Natural killer cell treated with Interleukin-12 subunit alpha and Interleukin-12 subunit beta and Interleukin-15 and Interleukin-18, amount 100 ng/mL, for 72 hours (primary cell): ENCODE data around the gene CTNNB1. TPM values are rescaled to one million over a fixed set of nuclear protein-coding genes. Genes with fewer than 3 reads are reported as not detected.

Experiments used
- ATAC-seq, 2 donors: fragments of 150-1000 bp; cut with Tn5 transposase in 1 of 2; sonication (Bioruptor Pico), chemical (Tn5 transposase) in 1 of 2; 2 replicates each; pipeline ENCODE4 v1.10.0; 2021
- DNase-seq: peaks from one replicate; pipeline ENCODE4 v3.0.0; 2022; ENCODE audit warnings: low spot score
- H3K27ac Mint-ChIP-seq, 2 donors: 1 replicate in 1 of 2; 2 replicates in 1 of 2; pipeline ENCODE4 v1.8.0; 2022; ENCODE audit warnings: mixed read lengths in 2 of 2, mild to moderate bottlenecking in 1 of 2, moderate library complexity in 1 of 2
- H3K27me3 Mint-ChIP-seq, 2 donors: 1 replicate in 1 of 2; 2 replicates in 1 of 2; pipeline ENCODE4 v1.8.0; 2022; ENCODE audit warnings: mixed read lengths in 2 of 2
- H3K36me3 Mint-ChIP-seq: one replicate; pipeline ENCODE4 v1.8.0; 2022; ENCODE audit warnings: mixed read lengths
- H3K4me1 Mint-ChIP-seq, 2 donors: 1 replicate in 1 of 2; 2 replicates in 1 of 2; pipeline ENCODE4 v1.8.0; 2022; ENCODE audit warnings: low read depth in 2 of 2, mixed read lengths in 2 of 2, mild to moderate bottlenecking in 1 of 2
- H3K4me3 Mint-ChIP-seq: one replicate; pipeline ENCODE4 v1.8.0; 2022; ENCODE audit warnings: mixed read lengths
- H3K9me3 Mint-ChIP-seq: 2 replicates; pipeline ENCODE4 v1.8.0; 2022; ENCODE audit warnings: mixed read lengths
- total RNA-seq, 2 donors: library from RNA; stranded (reverse); gene quantifications; one replicate each; pipeline ENCODE4 v1.2.3, GENCODE V29; 2022

The CTNNB1 gene
- total RNA-seq, 2 donors from 2014 or later, result 140 to 155 TPM

DNA sequence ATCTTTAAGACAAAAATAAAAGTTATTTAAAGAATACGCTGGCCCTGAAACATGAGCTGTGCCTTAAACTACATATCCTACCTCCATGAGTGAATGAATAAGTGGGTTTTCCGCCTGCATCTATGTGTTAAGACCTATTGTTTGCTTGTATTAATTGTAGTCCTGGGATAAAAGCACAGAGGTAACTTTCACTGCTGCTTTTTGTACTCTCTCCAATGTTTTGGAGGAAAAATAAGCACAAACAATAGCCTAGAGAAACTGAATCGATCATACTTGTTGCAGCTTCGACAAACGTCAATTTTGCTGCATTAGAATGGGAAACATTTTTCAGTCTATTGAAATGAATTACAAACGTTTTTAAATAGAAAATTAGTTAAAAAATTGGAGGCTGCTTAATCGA is 1.3 kb upstream of the CTNNB1 start:
- peak overlapping the region; percentile 69 to 76 for H3K27ac Mint-ChIP-seq
- H3K9me3 Mint-ChIP-seq, result no peaks in the 10 kb centered on the region
- H3K4me1 Mint-ChIP-seq, result peaks cover 30 to 31% of the 10 kb centered on the region in 2 donors
- no peak for ATAC-seq
- H3K4me3 Mint-ChIP-seq, result peak overlapping the region; percentile 93
- no peak for DNase-seq
- H3K27me3 Mint-ChIP-seq, result peaks cover 9 to 10% of the 10 kb centered on the region in 2 donors
- H3K36me3 Mint-ChIP-seq, result peaks cover 5% of the 10 kb centered on the region

DNA sequence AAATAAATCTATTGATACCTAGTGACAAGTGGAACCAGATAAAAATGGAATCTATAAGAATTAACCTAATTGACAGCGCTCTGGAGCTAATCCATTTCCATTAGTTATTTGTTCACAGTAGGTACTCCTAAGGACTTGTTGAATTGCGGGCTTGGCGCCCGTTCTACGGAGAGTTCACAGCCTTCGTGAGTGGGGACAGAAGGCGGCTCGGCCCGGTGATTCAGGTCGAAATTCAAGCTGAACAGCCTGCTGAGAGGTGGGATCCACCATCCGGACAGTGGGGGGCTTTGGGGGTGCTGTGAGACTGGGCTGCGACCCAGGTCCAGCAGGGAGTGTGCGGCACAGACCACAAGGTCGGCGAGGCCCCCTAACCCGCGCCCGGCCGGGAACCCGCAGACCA is 779 bp upstream of the CTNNB1 start:
- peaks cover 5% of the 10 kb centered on the region for H3K36me3 Mint-ChIP-seq
- H3K4me1 Mint-ChIP-seq, result peaks cover 32 to 36% of the 10 kb centered on the region in 2 donors
- peak overlapping the region; percentile 93 for H3K4me3 Mint-ChIP-seq
- no peaks in the 10 kb centered on the region for H3K9me3 Mint-ChIP-seq
- DNase-seq, result no peak
- H3K27ac Mint-ChIP-seq, result peak overlapping the region; percentile 69 to 76
- no peak for ATAC-seq
- peaks cover 9 to 10% of the 10 kb centered on the region in 2 donors for H3K27me3 Mint-ChIP-seq

DNA sequence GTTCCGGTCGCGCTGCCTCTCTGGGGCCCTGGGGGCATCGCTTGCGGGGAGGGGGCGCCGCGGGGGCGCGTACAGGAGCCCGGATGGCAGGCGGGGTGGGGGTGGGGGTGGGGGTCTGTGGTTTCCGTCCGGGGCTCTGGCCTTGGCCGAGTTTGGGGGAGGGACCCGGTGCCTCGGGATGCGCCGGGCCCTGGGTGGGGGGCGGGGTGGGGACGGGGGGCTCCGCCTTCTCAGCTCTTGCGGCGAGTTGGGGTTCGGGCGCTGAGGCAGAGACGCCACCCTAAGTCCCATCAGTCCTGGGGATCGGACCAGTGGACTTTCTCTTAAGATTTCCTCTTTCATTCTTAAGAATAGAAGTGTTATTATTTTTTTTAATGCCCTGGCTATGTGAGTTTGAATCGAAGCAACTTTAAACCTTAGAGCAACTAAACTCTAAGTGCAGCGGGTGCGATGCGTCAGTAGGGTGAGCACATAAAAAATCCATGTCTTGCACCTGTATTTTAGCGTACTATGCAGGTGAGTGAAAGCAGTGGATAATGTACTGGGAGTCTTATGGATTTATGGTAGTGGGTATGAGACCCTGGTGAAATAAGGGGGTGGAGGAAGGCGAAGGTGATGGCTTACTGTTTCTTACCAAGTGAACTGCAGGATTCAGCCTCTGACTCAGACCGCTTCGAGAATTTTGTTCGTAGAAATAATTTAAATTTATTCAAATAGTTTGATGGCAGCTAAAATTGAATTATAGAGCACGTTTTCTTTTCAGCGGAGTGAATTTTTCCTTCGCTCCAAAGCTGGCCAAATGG is 762 bp downstream of the CTNNB1 start:
- peak overlapping the region; percentile 89 to 93 for H3K27ac Mint-ChIP-seq
- H3K36me3 Mint-ChIP-seq, result peaks cover 5% of the 10 kb centered on the region
- H3K4me3 Mint-ChIP-seq, result peak overlapping the region; percentile 98
- H3K27me3 Mint-ChIP-seq, result peaks cover 0 to 6% of the 10 kb centered on the region in 2 donors
- H3K4me1 Mint-ChIP-seq, result peaks cover 37 to 50% of the 10 kb centered on the region in 2 donors
- no peaks in the 10 kb centered on the region for H3K9me3 Mint-ChIP-seq
- peak; percentile 15 to 31 for ATAC-seq
- DNase-seq, result no peak

DNA sequence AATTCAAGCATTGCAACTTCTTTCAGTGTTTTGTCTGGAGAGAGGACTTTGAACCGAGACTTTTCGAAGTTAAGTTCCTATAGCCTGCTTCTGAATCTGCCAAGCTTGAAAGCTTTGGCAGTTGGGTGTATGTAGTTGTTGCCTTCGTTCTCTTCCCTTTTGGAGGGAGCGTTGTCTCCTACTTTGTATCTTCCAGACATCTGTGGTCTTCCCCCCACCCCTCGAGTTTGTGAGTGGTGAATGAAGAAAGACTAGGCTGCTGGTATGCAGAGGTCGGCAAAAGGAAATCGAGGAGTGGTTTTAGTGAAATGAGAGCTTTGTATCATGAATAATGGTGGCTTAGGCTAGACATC is 1.3 kb downstream of the CTNNB1 start:
- Mint-ChIP-seq H3K4me1 (peaks cover 41 to 51% of the 10 kb centered on the region in 2 donors), H3K4me3 (peak overlapping the region; percentile 98), H3K36me3 (peaks cover 5% of the 10 kb centered on the region), H3K9me3 (no peaks in the 10 kb centered on the region), H3K27me3 (peaks cover 0 to 3% of the 10 kb centered on the region in 2 donors), H3K27ac (peak overlapping the region; percentile 89 to 93)
- DNase-seq, result no peak
- ATAC-seq, result no peak

DNA sequence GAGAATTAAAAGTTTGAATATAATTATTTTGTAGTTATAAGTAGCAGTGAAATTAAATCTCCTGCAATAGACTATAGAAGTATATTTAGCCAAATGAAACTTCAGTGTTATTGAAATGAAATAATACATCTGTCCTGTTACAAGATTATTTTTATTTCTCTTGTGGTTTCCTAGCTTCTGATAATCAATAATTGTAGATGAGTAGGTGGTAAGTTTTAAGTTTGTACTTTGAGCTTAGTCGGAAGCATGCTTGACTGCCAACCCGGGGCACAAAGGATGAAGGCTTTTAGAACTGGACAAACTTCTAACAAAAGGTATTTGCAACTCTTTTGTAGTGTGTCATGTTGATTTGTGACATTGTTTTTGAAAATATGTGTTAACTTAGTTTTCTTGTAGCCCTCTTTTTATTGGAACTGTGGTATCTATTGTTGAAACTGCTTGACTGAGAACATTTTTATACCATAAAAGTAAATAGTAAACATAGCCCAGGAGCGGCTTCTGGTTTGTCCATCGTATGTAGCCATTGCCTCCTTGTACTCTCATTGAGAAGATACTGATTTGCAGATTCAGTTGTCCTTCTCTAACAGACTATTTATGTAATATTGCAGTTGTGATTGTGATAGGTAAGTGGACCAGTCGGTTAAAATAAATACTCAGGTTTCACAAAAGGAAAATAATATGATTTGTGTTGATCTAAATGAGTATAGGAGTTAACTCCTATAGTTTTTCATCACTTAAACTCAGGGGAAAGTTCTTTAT is 2.9 kb downstream of the CTNNB1 start:
- H3K27me3 Mint-ChIP-seq, result no peaks in the 10 kb centered on the region
- DNase-seq (no peak), ATAC-seq (no peak)
- H3K4me3 Mint-ChIP-seq, result peak overlapping the region; percentile 98
- no peaks in the 10 kb centered on the region for H3K9me3 Mint-ChIP-seq
- peak overlapping the region; percentile 89 to 93 for H3K27ac Mint-ChIP-seq
- peaks cover 53 to 67% of the 10 kb centered on the region in 2 donors for H3K4me1 Mint-ChIP-seq
- peaks cover 5% of the 10 kb centered on the region for H3K36me3 Mint-ChIP-seq

DNA sequence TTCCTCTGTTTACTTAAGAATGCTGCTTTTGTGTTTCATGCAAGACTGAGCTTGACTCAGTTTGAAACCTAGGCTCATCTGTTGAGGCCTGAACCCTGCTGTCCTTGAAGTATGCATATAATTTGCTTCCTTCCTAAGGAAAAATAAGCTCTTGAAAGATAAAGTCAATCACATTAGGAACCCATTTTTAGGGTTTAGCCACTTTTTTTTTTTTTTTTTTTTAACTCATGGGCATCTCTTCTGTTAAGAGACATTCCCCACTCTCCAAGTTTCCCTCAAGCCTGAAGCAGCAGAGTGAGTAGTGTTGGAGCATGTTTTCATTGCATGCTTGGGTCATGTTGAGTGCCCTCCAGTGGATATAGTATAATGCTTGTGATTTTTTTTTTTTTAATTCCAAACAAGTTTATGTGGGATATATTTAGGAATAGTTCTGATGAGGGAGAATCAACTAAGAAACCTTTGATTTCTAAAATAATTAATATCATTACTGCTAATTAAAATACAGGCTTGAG is 3.6 kb downstream of the CTNNB1 start:
- peaks cover 60 to 73% of the 10 kb centered on the region in 2 donors for H3K4me1 Mint-ChIP-seq
- H3K27me3 Mint-ChIP-seq, result no peaks in the 10 kb centered on the region
- peak overlapping the region; percentile 98 for H3K4me3 Mint-ChIP-seq
- no peaks in the 10 kb centered on the region for H3K9me3 Mint-ChIP-seq
- peaks cover 5% of the 10 kb centered on the region for H3K36me3 Mint-ChIP-seq
- DNase-seq (no peak), ATAC-seq (no peak)
- H3K27ac Mint-ChIP-seq, result peak overlapping the region in 1 of 2 donors; percentile 89

DNA sequence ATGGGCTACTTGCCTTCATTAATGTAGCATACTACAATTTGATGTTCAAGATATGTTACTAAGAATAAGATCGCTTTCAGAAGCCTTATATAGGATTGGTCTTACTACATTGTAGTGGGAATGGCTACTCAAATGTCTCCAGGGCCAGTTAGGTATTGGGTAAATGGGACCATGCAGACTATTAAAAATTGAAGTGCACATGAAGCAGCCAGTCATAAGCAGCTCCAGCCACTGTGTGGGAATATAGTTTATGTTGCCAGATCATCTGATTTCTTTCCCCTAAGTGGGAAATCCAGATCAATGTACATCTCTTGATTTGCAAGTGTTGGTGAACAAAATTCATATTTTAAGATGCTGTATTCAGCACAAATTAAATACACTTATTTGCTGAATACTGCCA is 5.1 kb downstream of the CTNNB1 start:
- Mint-ChIP-seq H3K4me1 (peaks cover 71 to 88% of the 10 kb centered on the region in 2 donors), H3K27ac (no peak overlapping the region), H3K27me3 (no peaks in the 10 kb centered on the region), H3K9me3 (no peaks in the 10 kb centered on the region), H3K4me3 (peak overlapping the region; percentile 19), H3K36me3 (peaks cover 5% of the 10 kb centered on the region)
- no peak for DNase-seq
- no peak for ATAC-seq

DNA sequence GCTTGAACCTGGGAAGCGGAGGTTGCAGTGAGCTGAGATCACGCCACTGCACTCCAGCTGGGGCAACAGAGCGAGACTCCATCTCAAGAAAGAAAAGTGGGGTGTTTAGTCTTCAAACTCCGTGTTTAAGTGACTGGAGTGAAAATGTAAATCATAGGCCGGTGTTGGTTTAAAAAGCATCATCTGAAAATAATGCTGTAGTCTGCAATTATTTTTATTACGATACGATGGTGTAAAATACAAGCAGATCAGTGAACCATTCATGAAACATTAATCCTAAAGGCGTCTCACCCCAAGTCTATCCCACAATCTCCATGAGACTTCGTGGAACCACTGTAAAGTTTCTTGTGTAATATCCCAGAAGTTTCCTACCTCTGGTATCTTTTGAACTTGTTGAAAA is 6.3 kb downstream of the CTNNB1 start:
- ATAC-seq, result no peak
- Mint-ChIP-seq H3K4me3 (no peak overlapping the region), H3K36me3 (no peaks in the 10 kb centered on the region), H3K4me1 (peaks cover 71 to 84% of the 10 kb centered on the region in 2 donors), H3K27ac (peak overlapping the region in 1 of 2 donors; percentile 12), H3K27me3 (no peaks in the 10 kb centered on the region), H3K9me3 (no peaks in the 10 kb centered on the region)
- no peak for DNase-seq

DNA sequence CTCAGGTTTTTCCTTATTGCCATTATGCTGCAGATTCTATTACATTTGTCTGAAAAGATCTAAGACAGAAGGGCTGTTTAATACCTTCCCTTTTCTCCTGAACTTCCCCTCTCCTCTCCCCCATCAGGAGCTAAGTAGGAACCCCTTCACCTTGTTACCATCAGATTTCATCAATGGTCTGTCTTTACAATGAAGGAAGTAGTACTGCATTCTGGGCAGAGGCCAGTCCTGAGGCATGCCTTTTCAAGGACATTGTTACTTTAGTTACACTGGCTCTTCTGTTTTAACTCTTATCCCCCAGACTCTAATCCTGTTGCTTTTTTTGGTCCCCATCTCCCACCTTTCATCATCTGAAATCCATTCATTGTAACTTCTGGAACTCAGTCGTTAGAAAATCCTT is 8.1 kb downstream of the CTNNB1 start:
- Mint-ChIP-seq H3K27ac (peak overlapping the region in 1 of 2 donors; percentile 4), H3K27me3 (no peaks in the 10 kb centered on the region), H3K36me3 (no peaks in the 10 kb centered on the region), H3K9me3 (no peaks in the 10 kb centered on the region), H3K4me3 (no peak overlapping the region), H3K4me1 (peaks cover 67 to 79% of the 10 kb centered on the region in 2 donors)
- DNase-seq (no peak), ATAC-seq (no peak)

DNA sequence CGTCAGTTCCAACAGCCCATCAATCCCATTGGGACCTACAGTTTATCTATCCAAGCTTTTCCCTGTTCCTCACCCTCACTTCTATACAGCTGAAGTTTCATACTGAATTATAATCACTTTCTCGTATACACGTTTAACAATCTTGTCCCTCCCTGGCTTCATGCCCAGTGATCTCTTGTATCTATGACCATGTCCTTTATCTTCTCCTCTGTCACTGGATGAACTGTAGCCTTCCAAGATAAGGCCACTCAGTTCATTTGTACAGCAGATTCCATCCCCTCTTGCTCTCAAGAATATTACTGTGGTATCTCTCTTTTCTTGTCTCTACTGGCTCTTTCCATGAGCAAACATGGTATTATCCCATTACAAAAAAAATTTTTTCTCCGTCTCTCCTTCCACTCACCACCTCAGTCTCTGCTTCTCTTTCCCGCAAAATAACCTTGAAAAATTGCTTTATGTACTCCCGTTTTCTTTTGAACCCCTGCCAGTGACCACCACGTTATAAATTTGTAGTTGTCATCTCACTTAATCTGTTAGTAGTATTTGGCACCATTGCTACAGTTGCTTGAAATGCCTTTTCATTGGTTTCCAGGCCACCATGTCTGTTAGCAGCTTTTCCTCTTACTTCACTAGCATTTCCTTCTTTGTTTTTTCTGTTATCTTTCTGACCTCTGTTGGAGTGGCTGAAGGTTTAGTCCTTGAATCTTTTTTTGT is 9.4 kb downstream of the CTNNB1 start:
- DNase-seq (no peak), ATAC-seq (no peak)
- peaks cover 72 to 79% of the 10 kb centered on the region in 2 donors for H3K4me1 Mint-ChIP-seq
- H3K9me3 Mint-ChIP-seq, result no peaks in the 10 kb centered on the region
- H3K27ac Mint-ChIP-seq, result no peak overlapping the region
- peak overlapping the region; percentile 8 for H3K4me3 Mint-ChIP-seq
- no peaks in the 10 kb centered on the region for H3K27me3 Mint-ChIP-seq
- H3K36me3 Mint-ChIP-seq, result no peaks in the 10 kb centered on the region

DNA sequence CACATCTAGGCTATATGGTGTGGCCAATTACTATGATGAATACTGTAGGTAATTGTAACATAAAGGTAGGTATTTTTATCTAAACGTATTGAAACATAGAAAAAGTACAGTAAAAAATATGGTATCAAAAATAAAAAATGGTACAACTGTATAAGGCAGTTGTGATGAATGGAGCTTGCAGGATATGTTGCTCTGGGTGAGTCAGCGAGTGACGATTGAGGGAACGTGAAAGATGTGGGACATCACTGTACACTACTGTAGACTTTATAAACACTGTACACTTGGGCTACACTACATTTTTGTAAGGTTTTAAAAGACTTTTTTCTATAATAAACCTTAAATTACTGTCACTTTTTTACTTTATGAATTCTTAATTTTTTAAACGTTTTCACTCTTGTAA is 10.3 kb downstream of the CTNNB1 start:
- no peak for DNase-seq
- peaks cover 73 to 74% of the 10 kb centered on the region in 2 donors for H3K4me1 Mint-ChIP-seq
- no peak overlapping the region for H3K27ac Mint-ChIP-seq
- H3K4me3 Mint-ChIP-seq, result no peak overlapping the region
- no peak for ATAC-seq
- H3K36me3 Mint-ChIP-seq, result no peaks in the 10 kb centered on the region
- H3K9me3 Mint-ChIP-seq, result no peaks in the 10 kb centered on the region
- no peaks in the 10 kb centered on the region for H3K27me3 Mint-ChIP-seq

DNA sequence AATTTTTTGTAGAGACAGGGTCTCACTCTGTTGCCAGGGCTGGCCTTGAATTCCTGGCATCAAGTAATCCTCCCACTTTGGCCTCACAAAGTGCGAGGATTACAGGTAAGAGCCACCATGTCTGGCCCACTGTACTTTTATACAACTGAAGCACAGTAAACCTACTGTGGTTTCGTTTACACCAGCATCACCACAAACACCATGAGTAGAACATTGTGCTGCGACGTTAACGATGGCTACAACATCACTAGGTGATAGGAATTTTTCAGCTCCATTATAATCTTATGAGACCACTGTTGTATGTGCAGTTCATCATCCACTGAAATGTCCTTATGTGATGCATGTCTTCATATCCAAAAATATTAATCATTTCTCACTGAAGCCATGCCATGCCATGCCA is 11.7 kb downstream of the CTNNB1 start:
- Mint-ChIP-seq H3K4me1 (peaks cover 71 to 75% of the 10 kb centered on the region in 2 donors), H3K27me3 (no peaks in the 10 kb centered on the region), H3K36me3 (no peaks in the 10 kb centered on the region), H3K27ac (no peak overlapping the region), H3K9me3 (no peaks in the 10 kb centered on the region), H3K4me3 (no peak overlapping the region)
- no peak for DNase-seq
- no peak for ATAC-seq

DNA sequence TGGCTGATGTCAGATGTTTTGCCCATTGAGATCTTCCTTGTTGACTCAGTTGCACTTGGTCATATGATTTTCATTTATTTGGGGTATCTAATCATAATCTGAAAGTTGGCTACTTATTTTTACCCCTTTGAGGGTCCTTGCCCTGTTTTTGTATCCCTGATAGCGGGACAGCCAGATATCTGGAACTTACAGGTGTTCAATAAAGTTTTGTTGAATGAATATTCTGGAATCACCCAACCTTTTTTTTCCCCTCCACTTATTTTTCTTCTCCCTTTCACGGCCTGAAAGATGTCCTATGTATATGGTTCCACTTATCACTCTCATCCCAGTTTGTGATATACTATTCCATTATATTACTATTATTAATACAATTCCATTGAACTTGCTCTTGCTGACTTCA is 12.8 kb downstream of the CTNNB1 start:
- Mint-ChIP-seq H3K4me3 (no peak overlapping the region), H3K27me3 (no peaks in the 10 kb centered on the region), H3K36me3 (no peaks in the 10 kb centered on the region), H3K9me3 (no peaks in the 10 kb centered on the region), H3K4me1 (peaks cover 69 to 73% of the 10 kb centered on the region in 2 donors), H3K27ac (no peak overlapping the region)
- DNase-seq (no peak), ATAC-seq (no peak)
